Fibroblast of gingiva (primary cell): Measurements from ENCODE around the gene FGD4.

ENCODE experiments used
- DNase-seq: peaks from one replicate; pipeline ENCODE4 v3.0.0-alpha.2; 2011; ENCODE audit warnings: low read depth

Gene FGD4

GRCh38 chr12:32606443-32606842, 207.1 kb downstream of the FGD4 start:
- no peak for DNase-seq

- DNase-seq, result no peak
Observed at GRCh38 chr12:32609966-32610365, 210.6 kb downstream of the FGD4 start.

- DNase-seq, result no peak
Observed at GRCh38 chr12:32611986-32612385, 212.6 kb downstream of the FGD4 start.

GRCh38 chr12:32612658-32613614, 213.6 kb downstream of the FGD4 start:
- DNase-seq, result no peak

GRCh38 chr12:32615441-32615840, 216.1 kb downstream of the FGD4 start:
- no peak for DNase-seq

- no peak for DNase-seq
Observed at GRCh38 chr12:32617534-32617933, 218.2 kb downstream of the FGD4 start.

- DNase-seq, result no peak
Observed at GRCh38 chr12:32618115-32618514, 218.8 kb downstream of the FGD4 start.

- no peak for DNase-seq
Observed at GRCh38 chr12:32627976-32628375, 228.6 kb downstream of the FGD4 start.

GRCh38 chr12:32641287-32641901, 242.0 kb downstream of the FGD4 start:
- no peak for DNase-seq

GRCh38 chr12:32644431-32644830, 245.1 kb downstream of the FGD4 start:
- no peak for DNase-seq

GRCh38 chr12:32647275-32647674, 247.9 kb downstream of the FGD4 start:
- no peak for DNase-seq

- DNase-seq, result no peak
Observed at GRCh38 chr12:32650508-32650907, 251.2 kb downstream of the FGD4 start.

GRCh38 chr12:32651151-32651955, 252.0 kb downstream of the FGD4 start:
- no peak for DNase-seq

- DNase-seq, result no peak
Observed at GRCh38 chr12:32651956-32652210, 252.5 kb downstream of the FGD4 start.

- DNase-seq, result no peak
Observed at GRCh38 chr12:32659908-32660440, 260.6 kb downstream of the FGD4 start.

- DNase-seq, result no peak
Observed at GRCh38 chr12:32661706-32662105, 262.3 kb downstream of the FGD4 start.

GRCh38 chr12:32662665-32663064, 263.3 kb downstream of the FGD4 start:
- DNase-seq, result no peak

- DNase-seq, result no peak
Observed at GRCh38 chr12:32666018-32666417, 266.7 kb downstream of the FGD4 start.

GRCh38 chr12:32669584-32669983, 270.2 kb downstream of the FGD4 start:
- DNase-seq, result no peak

GRCh38 chr12:32671930-32672780, 272.8 kb downstream of the FGD4 start:
- DNase-seq, result peak; percentile 87

- DNase-seq, result peak; percentile 96
Observed at GRCh38 chr12:32679091-32679919, 279.9 kb downstream of the FGD4 start, which contains the start of gene DNM1L. DNM1L (plus strand) TSS chr12:32679301; CDS start chr12:32679364, 63 bp downstream.
